ENCODE results near the gene WSCD2.

Gene WSCD2

GRCh38 chr12:108109504-108109903, 19.6 kb upstream of the WSCD2 start:
- no peak for DNase-seq

GRCh38 chr12:108109954-108110353, 19.1 kb upstream of the WSCD2 start:
- no peak for DNase-seq

DNA sequence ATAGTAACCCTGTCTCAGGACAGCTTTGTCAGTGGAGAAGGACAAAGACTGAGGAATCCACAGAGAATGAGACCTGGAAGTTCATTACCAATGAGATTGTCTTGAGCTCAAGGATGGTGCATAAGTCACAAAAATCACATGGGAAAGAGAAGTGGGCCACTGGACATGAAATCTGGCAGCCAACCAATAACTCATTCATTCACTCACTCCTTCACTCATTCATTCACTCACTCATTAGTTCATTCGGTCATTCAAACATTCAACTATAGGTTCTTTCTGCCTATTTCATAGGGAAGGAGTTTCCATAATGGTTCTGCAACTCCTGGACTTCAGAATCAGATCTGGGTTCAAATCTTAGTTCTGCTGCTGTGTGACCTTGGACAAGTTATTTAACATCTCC, 18.2 kb upstream of the WSCD2 start:
- DNase-seq: no peak

DNA sequence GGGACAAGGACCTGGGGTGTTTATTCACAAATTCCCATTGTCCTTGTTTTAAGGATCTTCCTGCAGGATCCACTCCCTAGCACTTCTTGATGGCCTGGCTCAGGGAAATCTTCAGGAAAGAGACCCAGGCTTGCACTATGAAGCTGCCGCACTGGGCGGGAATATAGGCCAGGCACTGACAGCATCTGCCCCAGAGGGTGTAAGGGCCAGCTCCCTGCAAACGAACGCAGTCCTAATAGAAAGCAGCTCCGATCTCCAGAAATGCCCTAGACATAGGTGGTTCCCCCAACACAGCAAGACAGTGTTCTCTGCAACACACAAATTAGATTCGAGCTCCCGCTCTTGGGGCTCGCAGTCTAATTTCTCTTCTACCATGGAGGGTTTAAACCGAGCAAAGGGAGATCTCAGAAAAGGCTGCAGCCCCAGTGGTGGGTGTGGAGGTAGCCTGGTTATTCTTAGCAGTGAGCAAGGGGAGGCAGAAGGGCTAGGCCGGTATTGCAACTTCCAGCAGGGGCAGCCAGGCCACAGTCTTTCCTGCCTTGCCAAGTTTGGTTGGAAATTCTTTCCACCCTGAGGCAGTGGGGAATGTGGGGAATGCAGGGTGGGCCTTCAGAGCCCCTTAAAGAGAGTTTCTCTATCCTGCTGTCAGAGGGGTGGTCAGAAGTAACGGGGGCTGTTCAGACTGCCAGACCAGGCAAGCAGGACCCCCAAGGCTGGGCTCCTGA, 16.1 kb upstream of the WSCD2 start:
- DNase-seq: no peak

DNA sequence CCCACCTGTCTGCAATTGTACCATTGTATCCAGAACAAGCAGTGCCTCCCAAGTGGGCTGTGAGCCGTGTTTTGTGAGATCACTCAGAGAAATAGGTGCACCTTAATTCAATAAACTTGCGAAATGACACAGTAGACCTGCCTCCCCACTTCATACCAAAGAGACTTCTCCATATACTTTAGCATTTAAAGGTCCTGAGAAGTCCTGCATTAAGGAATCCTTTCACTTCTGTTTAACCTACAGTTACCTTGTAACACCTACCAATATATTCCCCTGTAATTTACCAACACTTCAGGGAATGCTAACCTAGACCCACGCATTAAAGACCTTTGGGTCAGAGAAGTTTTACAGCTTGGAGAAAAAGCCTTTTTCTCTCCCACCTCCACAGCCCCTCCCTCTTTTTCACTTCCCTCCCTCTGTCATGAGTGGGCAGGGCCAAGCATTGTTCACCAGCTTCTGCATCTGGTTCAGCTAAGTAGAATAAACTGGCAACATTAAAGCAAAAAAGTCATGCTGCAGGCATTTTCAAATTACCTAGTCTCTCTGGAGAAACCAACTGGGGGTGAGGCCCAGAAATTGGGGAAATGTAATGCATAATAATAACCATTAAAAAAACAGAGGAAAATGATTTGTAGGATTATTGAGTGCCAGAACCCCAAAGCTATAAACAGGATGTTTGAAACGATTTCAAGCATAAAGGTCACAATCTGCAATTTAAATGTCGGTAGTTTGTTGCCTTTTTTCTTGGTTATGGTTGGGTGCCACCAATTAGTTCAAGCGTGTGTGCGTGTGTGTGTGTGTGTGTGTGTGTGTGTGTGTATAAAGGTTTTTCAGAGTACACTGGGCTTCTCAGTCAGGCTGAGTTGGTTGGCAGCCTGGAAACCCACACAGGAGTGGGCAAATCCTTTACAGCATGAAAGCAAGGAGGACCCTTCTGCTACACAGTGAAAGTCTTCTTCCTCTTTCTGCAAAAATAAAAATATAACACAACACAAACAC, 13.7 kb upstream of the WSCD2 start:
- DNase-seq: no peak

- DNase-seq: no peak
These were observed 12.8 kb upstream of the WSCD2 start for GRCh38 chr12:108116254-108116653.

- DNase-seq: no peak
These were observed 12.4 kb upstream of the WSCD2 start for GRCh38 chr12:108116699-108117098.

DNA sequence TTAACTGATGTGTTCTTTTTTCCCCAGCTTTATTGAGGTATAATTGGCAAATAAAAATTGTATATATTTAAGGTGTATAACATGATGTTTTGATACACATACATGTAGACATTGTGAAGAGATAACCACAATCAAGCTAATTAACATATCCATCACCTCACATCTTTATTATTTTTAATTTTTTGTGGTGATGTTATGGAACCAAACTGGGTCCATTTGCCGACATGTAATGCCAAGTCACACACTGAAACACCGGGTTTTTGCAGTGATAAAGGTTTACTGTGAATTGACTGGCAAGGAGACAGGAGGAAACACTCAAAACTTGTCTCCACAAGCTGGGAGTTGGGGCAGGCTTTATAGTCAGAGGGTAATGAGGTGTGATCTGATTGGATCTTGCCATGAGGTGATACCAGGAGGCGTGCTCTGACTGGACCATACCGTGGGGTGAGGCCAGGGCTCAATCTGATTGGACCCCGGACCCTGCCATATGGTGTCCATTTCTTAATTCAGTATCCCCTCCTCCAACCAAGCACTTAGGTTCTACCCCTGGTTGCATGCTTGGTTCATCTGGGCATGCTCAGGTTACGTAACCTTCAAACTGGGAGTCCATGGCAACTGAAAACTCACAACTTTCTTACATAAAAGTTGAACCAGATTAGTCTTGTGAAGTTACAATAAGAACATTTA, 11.8 kb upstream of the WSCD2 start:
- no peak for DNase-seq

GRCh38 chr12:108117902-108118301, 11.2 kb upstream of the WSCD2 start:
- DNase-seq: no peak

GRCh38 chr12:108119126-108119973, 9.7 kb upstream of the WSCD2 start:
- no peak for DNase-seq

GRCh38 chr12:108119974-108120862, 8.9 kb upstream of the WSCD2 start:
- no peak for DNase-seq

DNA sequence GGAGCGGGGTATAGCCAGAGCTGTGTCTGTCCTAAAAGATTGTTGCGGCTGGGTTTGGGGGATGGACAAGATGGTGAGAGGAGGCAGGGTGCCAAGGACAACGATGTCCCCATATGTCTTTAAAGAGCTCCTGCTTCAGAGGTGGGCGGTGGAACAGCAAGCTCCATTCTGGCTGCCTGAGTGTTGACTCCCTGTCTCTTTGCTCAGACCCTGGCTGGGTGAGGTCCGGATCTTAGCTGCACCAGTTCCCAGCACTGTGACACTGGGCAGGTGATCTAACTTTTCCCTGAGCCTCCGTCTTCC, 8.3 kb upstream of the WSCD2 start:
- DNase-seq: no peak

DNA sequence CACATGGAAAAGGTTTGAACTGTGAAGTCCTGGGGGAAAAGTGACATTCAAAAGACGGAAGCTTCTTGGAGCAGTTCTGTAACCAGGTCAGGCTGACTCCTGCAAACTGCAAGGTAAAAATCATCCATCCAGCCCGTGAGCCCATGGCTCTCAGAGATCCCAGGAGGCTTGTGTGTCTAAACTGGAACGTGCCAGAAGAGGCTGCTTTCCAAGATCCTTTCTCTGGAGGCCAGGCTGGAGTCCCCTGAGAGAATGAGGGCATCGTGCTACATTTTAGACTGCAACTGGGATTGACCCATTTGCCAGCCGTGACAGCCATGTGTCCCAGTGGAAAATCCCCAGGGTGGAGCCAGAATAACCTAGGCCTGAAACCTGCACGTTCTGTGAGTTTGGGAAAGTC, 7.8 kb upstream of the WSCD2 start:
- no peak for DNase-seq

- no peak for DNase-seq
These were observed 7.2 kb upstream of the WSCD2 start for GRCh38 chr12:108121728-108122471.

GRCh38 chr12:108122644-108123043, 6.4 kb upstream of the WSCD2 start:
- no peak for DNase-seq

DNA sequence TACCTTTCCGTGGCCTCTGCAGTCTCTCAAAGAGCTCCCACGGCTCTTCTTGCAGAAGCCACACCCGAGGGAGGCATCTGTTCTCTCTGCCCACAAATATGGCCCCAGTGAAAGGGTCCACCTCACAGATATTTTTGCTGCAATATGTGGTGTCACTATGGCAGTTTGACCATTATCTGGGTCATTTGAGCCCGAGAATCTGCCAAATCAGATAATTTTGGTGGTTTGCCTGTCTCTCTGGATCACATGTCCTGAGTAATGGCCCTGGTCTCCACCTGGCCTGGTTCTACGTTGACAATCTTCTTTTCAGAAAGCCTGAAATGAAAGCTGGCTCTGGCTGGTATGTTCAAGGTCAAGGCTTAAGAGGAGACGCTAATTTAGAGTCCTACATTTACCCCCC, 5.7 kb upstream of the WSCD2 start:
- DNase-seq: no peak

GRCh38 chr12:108125073-108125472, 4.0 kb upstream of the WSCD2 start:
- DNase-seq: no peak

GRCh38 chr12:108126212-108126611, 2.9 kb upstream of the WSCD2 start:
- DNase-seq: no peak

DNA sequence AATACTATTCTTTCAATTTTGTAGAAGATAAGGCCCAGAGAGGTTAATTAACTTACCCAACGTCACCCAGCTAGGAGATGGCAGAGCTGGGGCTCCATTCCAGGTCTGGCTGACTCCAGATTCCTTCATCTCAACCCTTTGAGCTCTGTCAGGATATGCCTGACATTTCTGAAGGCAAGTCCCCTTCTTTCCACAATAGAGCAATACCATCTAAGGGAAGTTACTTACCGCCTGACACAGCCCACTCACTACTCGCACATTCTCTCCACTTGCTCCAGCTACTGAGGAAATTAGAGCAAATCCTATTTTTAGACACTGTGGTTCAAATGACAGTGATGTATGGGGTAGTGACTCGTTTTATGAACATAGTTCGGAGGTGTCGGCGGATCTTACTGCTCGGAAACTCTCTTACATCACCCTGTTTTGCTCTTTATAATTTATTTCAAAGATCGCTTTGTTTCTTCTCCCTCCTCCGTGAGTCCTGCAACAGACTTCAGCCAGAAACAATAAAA, 2.0 kb upstream of the WSCD2 start:
- no peak for DNase-seq

DNA sequence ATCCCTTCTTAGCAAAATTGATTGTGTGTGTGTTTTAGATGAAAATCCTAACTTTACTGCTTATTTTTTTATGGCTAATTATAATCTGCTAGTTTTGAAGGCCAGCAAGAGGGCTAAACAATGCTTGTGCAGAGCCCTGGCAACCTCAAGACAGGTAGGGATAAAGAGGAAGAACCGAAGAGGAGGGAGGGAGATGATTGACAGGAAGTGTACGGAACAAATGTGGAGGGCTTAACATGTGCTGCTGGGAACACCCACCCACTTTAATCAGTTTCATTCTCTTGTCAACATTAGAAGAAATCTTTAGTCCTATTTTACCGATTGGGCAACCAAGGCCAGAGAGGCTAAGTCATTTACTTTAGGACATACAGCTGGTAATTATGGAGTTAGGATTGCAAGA, 1.4 kb upstream of the WSCD2 start:
- DNase-seq: no peak

Data from effector CD8-positive, alpha-beta T cell (primary cell).